Liver (tissue), 3 donors: ENCODE data around the gene RAB7A.

ENCODE experiments used
- CTCF ChIP-seq: fragments of 150-350 bp; IDR thresholded peaks from 2 replicates; pipeline ENCODE4 v1.5.1; 2017; ENCODE audit warnings: improper control_type of control experiment, low read depth, low read length; ENCODE audit not compliant: missing input control
- MAX ChIP-seq: IDR thresholded peaks from 2 replicates; pipeline ENCODE4 v1.6.1; 2016; ENCODE audit warnings: antibody characterized with exemption
- RAD21 ChIP-seq, 2 donors: IDR thresholded peaks; 2 replicates each; pipeline ENCODE4 v1.6.1; 2016; ENCODE audit warnings: antibody characterized with exemption in 2 of 2, mild to moderate bottlenecking in 2 of 2
- donor health status: healthy.
- donor health status: healthy.

- TF ChIP-seq CTCF (no peak), MAX (no peak), RAD21 (IDR thresholded peaks at IDR 0.05) (no peak)
Observed at GRCh38 chr3:128805772-128806171, 79.8 kb downstream of the RAB7A start.
